Measurements from ENCODE around the gene SLC35B2.
A peak's percentile ranks its signal among the peaks of the same experiment; 100 is the strongest.

The SLC35B2 gene

GRCh38 chr6:44298864-44299263 lies 41.5 kb upstream of the SLC35B2 start:
- peaks cover 26% of the 10 kb centered on the region for H3K27me3 ChIP-seq (ENCODE audit: insufficient read depth, poor library complexity, severe bottlenecking)
- no peaks in the 10 kb centered on the region for H3K4me1 ChIP-seq (ENCODE audit: insufficient read depth, poor library complexity, severe bottlenecking)
- no peak for DNase-seq (ENCODE audit: low spot score)
- peaks cover 23% of the 10 kb centered on the region for H3K36me3 ChIP-seq (ENCODE audit: low read depth)
- ATAC-seq (ENCODE audit: low read depth) = no peak
- H3K27ac ChIP-seq (ENCODE audit: poor library complexity, severe bottlenecking) = no peak overlapping the region
- no peak for TF ChIP-seq CTCF (IDR thresholded peaks at IDR 0.05; ENCODE audit: poor library complexity, severe bottlenecking)
- no peaks in the 10 kb centered on the region for H3K9me3 ChIP-seq (ENCODE audit: severe bottlenecking)
- no peak overlapping the region for H3K4me3 ChIP-seq (ENCODE audit: severe bottlenecking)

- Histone ChIP-seq H3K4me3 (ENCODE audit: severe bottlenecking) (no peak overlapping the region), H3K27ac (ENCODE audit: poor library complexity, severe bottlenecking) (no peak overlapping the region), H3K36me3 (ENCODE audit: low read depth) (peaks cover 16% of the 10 kb centered on the region), H3K4me1 (ENCODE audit: insufficient read depth, poor library complexity, severe bottlenecking) (no peaks in the 10 kb centered on the region), H3K27me3 (ENCODE audit: insufficient read depth, poor library complexity, severe bottlenecking) (peaks cover 26% of the 10 kb centered on the region), H3K9me3 (ENCODE audit: severe bottlenecking) (no peaks in the 10 kb centered on the region)
- ATAC-seq (ENCODE audit: low read depth) = peak; percentile 16; the same call in 2 of the 3 replicates
- DNase-seq (ENCODE audit: low spot score) = no peak
- no peak for TF ChIP-seq CTCF (IDR thresholded peaks at IDR 0.05; ENCODE audit: poor library complexity, severe bottlenecking)
Measured at GRCh38 chr6:44298055-44298803, 40.9 kb upstream of the SLC35B2 start.

GRCh38 chr6:44297063-44298038 lies 40.0 kb upstream of the SLC35B2 start:
- H3K4me3 ChIP-seq (ENCODE audit: severe bottlenecking) = peak overlapping the region; percentile 29
- no peaks in the 10 kb centered on the region for H3K4me1 ChIP-seq (ENCODE audit: insufficient read depth, poor library complexity, severe bottlenecking)
- no peak overlapping the region for H3K27ac ChIP-seq (ENCODE audit: poor library complexity, severe bottlenecking)
- DNase-seq (ENCODE audit: low spot score) = no peak
- H3K36me3 ChIP-seq (ENCODE audit: low read depth) = peaks cover 9% of the 10 kb centered on the region
- no peak for TF ChIP-seq CTCF (IDR thresholded peaks at IDR 0.05; ENCODE audit: poor library complexity, severe bottlenecking)
- no peaks in the 10 kb centered on the region for H3K9me3 ChIP-seq (ENCODE audit: severe bottlenecking)
- peak; percentile 60 for ATAC-seq (ENCODE audit: low read depth)
- peaks cover 26% of the 10 kb centered on the region for H3K27me3 ChIP-seq (ENCODE audit: insufficient read depth, poor library complexity, severe bottlenecking)

GRCh38 chr6:44294832-44295791 lies 37.8 kb upstream of the SLC35B2 start:
- no peak overlapping the region for H3K4me3 ChIP-seq (ENCODE audit: severe bottlenecking)
- ATAC-seq (ENCODE audit: low read depth) = no peak
- no peaks in the 10 kb centered on the region for H3K4me1 ChIP-seq (ENCODE audit: insufficient read depth, poor library complexity, severe bottlenecking)
- TF ChIP-seq CTCF (IDR thresholded peaks at IDR 0.05; ENCODE audit: poor library complexity, severe bottlenecking) = no peak
- H3K27me3 ChIP-seq (ENCODE audit: insufficient read depth, poor library complexity, severe bottlenecking) = peaks cover 26% of the 10 kb centered on the region
- H3K27ac ChIP-seq (ENCODE audit: poor library complexity, severe bottlenecking) = no peak overlapping the region
- no peaks in the 10 kb centered on the region for H3K9me3 ChIP-seq (ENCODE audit: severe bottlenecking)
- no peak for DNase-seq (ENCODE audit: low spot score)
- 0 out of 2 replicates have a peak, but pooled peaks cover under 1% of the 10 kb centered on the region for H3K36me3 ChIP-seq (ENCODE audit: low read depth)
